ENCODE measurements around the gene ALKBH8.

DNA sequence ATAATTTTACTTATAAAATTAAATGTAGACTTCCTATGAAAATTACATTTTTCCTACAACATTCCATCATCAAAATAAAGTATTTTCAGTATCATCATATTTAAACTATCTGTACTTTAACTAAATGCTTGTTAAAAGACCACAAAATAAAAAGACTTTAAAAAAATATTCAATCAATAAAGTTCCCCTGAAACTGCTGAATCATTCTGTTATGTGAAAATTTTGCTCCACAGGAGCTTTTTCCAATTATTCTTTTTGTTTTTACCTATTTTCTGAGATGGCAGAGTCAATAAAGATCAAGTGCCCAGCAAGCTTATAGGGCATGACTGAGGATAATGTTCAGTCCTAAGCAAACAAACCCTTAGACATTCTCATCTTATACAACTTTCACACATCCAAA, 27.3 kb downstream of the ALKBH8 start:
- no peak for TF ChIP-seq POLR2A (IDR thresholded peaks at IDR 0.05; ENCODE audit: insufficient read depth in 1 of 2, low read depth in 2 of 2, low read length in 2 of 2)
- TF ChIP-seq, protein P1, sequence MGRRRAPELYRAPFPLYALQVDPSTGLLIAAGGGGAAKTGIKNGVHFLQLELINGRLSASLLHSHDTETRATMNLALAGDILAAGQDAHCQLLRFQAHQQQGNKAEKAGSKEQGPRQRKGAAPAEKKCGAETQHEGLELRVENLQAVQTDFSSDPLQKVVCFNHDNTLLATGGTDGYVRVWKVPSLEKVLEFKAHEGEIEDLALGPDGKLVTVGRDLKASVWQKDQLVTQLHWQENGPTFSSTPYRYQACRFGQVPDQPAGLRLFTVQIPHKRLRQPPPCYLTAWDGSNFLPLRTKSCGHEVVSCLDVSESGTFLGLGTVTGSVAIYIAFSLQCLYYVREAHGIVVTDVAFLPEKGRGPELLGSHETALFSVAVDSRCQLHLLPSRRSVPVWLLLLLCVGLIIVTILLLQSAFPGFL (CRISPR knock-in tag; IDR thresholded peaks at IDR 0.05): no peak
- no peak for TF ChIP-seq ZNF746 (CRISPR knock-in tag; IDR thresholded peaks at IDR 0.05)
- no peak for TF ChIP-seq PTBP1 (IDR thresholded peaks at IDR 0.05; ENCODE audit: low read depth, low read length, poor library complexity, severe bottlenecking)
- TF ChIP-seq GPN1 (CRISPR knock-in tag; IDR thresholded peaks at IDR 0.05; ENCODE audit: borderline replicate concordance): no peak
- TF ChIP-seq POLR2AphosphoS5 (IDR thresholded peaks at IDR 0.05; ENCODE audit: low read depth, low read length): no peak
- no peak for TF ChIP-seq TCF12 (IDR thresholded peaks at IDR 0.05)
- no peak for TF ChIP-seq TCF12 (CRISPR knock-in tag; IDR thresholded peaks at IDR 0.05)
- no peak for TF ChIP-seq ZNF816 (CRISPR knock-in tag; IDR thresholded peaks at IDR 0.05; ENCODE audit: borderline replicate concordance)
- no peak for TF ChIP-seq EZH2 (conservative IDR thresholded peaks at IDR 0.05; ENCODE audit: low read depth, low read length)
- no peak for TF ChIP-seq NFYB (CRISPR knock-in tag; IDR thresholded peaks at IDR 0.05)
- TF ChIP-seq, protein P2, sequence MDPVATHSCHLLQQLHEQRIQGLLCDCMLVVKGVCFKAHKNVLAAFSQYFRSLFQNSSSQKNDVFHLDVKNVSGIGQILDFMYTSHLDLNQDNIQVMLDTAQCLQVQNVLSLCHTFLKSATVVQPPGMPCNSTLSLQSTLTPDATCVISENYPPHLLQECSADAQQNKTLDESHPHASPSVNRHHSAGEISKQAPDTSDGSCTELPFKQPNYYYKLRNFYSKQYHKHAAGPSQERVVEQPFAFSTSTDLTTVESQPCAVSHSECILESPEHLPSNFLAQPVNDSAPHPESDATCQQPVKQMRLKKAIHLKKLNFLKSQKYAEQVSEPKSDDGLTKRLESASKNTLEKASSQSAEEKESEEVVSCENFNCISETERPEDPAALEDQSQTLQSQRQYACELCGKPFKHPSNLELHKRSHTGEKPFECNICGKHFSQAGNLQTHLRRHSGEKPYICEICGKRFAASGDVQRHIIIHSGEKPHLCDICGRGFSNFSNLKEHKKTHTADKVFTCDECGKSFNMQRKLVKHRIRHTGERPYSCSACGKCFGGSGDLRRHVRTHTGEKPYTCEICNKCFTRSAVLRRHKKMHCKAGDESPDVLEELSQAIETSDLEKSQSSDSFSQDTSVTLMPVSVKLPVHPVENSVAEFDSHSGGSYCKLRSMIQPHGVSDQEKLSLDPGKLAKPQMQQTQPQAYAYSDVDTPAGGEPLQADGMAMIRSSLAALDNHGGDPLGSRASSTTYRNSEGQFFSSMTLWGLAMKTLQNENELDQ (CRISPR knock-in tag; IDR thresholded peaks at IDR 0.05; ENCODE audit: borderline replicate concordance): no peak
